DND-41 (cell line): ENCODE results near the gene MYT1.

Experiments
- EZH2 ChIP-seq: IDR thresholded peaks from 3 replicates; pipeline ENCODE4 v1.6.1; 2012; ENCODE audit warnings: borderline replicate concordance, low read depth, mild to moderate bottlenecking, moderate library complexity, low read length, inconsistent platforms; ENCODE audit not compliant: severe bottlenecking
- TF ChIP-seq, protein P1 (sequence below): IDR thresholded peaks from 2 replicates; pipeline ENCODE4 v1.5.1; 2012; ENCODE audit warnings: borderline replicate concordance, low read length, moderate library complexity, mild to moderate bottlenecking; ENCODE audit not compliant: poor library complexity, severe bottlenecking; ENCODE audit errors: extremely low read depth

DNA sequence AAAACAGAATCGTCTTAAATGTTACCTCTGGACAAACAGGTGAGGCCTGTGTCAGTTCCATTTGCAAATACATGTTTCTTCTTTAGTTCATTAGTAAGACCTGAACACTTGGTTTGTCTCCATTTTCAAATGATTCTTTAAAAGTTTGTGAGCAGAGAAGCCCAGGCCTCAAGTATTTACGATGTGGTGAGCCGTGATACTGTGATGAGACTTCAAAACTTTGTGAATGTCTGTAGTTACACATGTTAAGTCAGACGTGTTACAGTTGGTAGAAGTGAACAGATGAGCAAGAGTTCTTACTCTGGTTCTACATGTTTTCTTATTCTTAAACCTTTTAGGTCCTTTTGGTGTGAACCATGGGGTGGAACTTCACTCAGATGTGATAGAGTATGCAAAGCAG is 99.8 kb downstream of the MYT1 start:
- TF ChIP-seq, protein P1, sequence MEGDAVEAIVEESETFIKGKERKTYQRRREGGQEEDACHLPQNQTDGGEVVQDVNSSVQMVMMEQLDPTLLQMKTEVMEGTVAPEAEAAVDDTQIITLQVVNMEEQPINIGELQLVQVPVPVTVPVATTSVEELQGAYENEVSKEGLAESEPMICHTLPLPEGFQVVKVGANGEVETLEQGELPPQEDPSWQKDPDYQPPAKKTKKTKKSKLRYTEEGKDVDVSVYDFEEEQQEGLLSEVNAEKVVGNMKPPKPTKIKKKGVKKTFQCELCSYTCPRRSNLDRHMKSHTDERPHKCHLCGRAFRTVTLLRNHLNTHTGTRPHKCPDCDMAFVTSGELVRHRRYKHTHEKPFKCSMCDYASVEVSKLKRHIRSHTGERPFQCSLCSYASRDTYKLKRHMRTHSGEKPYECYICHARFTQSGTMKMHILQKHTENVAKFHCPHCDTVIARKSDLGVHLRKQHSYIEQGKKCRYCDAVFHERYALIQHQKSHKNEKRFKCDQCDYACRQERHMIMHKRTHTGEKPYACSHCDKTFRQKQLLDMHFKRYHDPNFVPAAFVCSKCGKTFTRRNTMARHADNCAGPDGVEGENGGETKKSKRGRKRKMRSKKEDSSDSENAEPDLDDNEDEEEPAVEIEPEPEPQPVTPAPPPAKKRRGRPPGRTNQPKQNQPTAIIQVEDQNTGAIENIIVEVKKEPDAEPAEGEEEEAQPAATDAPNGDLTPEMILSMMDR, result no peak
- TF ChIP-seq EZH2, result no peak
